ENCODE data around the gene ID3. TPM values are rescaled to one million over a fixed set of nuclear protein-coding genes. Genes with fewer than 3 reads are reported as not detected.

The ID3 gene
- total RNA-seq, 2 donors from 2014 or later, result 32.3 to 37.2 TPM

- Mint-ChIP-seq H3K4me3 (no peak overlapping the region), H3K36me3 (ENCODE audit: insufficient read depth in 2 of 2) (no peaks in the 10 kb centered on the region), H3K4me1 (ENCODE audit: low read depth) (peaks cover 52% of the 10 kb centered on the region), H3K27ac (no peak overlapping the region), H3K27me3 (ENCODE audit: low read depth) (no peaks in the 10 kb centered on the region), H3K9me3 (no peaks in the 10 kb centered on the region)
- DNase-seq, result no peak
- ATAC-seq (replicated peaks in 1 of 2), result no peak
These were observed 21.9 kb upstream of the ID3 start for GRCh38 chr1:23581219-23581618.

- DNase-seq (peak in 1 of 2 donors; percentile 36), ATAC-seq (replicated peaks in 1 of 2) (peak; percentile 31 to 40)
- no peaks in the 10 kb centered on the region for H3K36me3 Mint-ChIP-seq (ENCODE audit: insufficient read depth in 2 of 2)
- H3K27ac Mint-ChIP-seq, result no peak overlapping the region
- peak overlapping the region; percentile 19 to 33 for H3K4me3 Mint-ChIP-seq
- H3K4me1 Mint-ChIP-seq (ENCODE audit: low read depth), result peaks cover 61% of the 10 kb centered on the region
- no peaks in the 10 kb centered on the region for H3K27me3 Mint-ChIP-seq (ENCODE audit: low read depth)
- no peaks in the 10 kb centered on the region for H3K9me3 Mint-ChIP-seq
These were observed 19.7 kb upstream of the ID3 start for GRCh38 chr1:23578997-23579363.

- H3K27me3 Mint-ChIP-seq (ENCODE audit: low read depth), result no peaks in the 10 kb centered on the region
- H3K27ac Mint-ChIP-seq, result no peak overlapping the region
- no peaks in the 10 kb centered on the region for H3K9me3 Mint-ChIP-seq
- peaks cover 61% of the 10 kb centered on the region for H3K4me1 Mint-ChIP-seq (ENCODE audit: low read depth)
- peak overlapping the region; percentile 19 to 50 for H3K4me3 Mint-ChIP-seq
- no peaks in the 10 kb centered on the region for H3K36me3 Mint-ChIP-seq (ENCODE audit: insufficient read depth in 2 of 2)
- ATAC-seq (replicated peaks in 1 of 2) (no peak), DNase-seq (no peak)
These were observed 19.2 kb upstream of the ID3 start for GRCh38 chr1:23578311-23578996.

GRCh38 chr1:23577056-23578004 is 18.0 kb upstream of the ID3 start:
- peak overlapping the region; percentile 90 for H3K27ac Mint-ChIP-seq
- no peaks in the 10 kb centered on the region for H3K36me3 Mint-ChIP-seq (ENCODE audit: insufficient read depth in 2 of 2)
- DNase-seq (peak; percentile 59 to 67), ATAC-seq (replicated peaks in 1 of 2) (peak; percentile 98 to 99)
- no peaks in the 10 kb centered on the region for H3K9me3 Mint-ChIP-seq
- peak overlapping the region; percentile 78 for H3K4me3 Mint-ChIP-seq
- H3K27me3 Mint-ChIP-seq (ENCODE audit: low read depth), result no peaks in the 10 kb centered on the region
- H3K4me1 Mint-ChIP-seq (ENCODE audit: low read depth), result peaks cover 61% of the 10 kb centered on the region

GRCh38 chr1:23576338-23577055 is 17.2 kb upstream of the ID3 start:
- peaks cover 60% of the 10 kb centered on the region for H3K4me1 Mint-ChIP-seq (ENCODE audit: low read depth)
- ATAC-seq (replicated peaks in 1 of 2) (no peak), DNase-seq (no peak)
- H3K36me3 Mint-ChIP-seq (ENCODE audit: insufficient read depth in 2 of 2), result no peaks in the 10 kb centered on the region
- peak overlapping the region; percentile 90 for H3K27ac Mint-ChIP-seq
- H3K27me3 Mint-ChIP-seq (ENCODE audit: low read depth), result no peaks in the 10 kb centered on the region
- H3K4me3 Mint-ChIP-seq, result peak overlapping the region; percentile 78
- H3K9me3 Mint-ChIP-seq, result no peaks in the 10 kb centered on the region

GRCh38 chr1:23575226-23575810 is 16.0 kb upstream of the ID3 start:
- Mint-ChIP-seq H3K9me3 (no peaks in the 10 kb centered on the region), H3K27ac (no peak overlapping the region), H3K4me3 (peak overlapping the region in 1 of 2 donors; percentile 24), H3K27me3 (ENCODE audit: low read depth) (no peaks in the 10 kb centered on the region), H3K36me3 (ENCODE audit: insufficient read depth in 2 of 2) (no peaks in the 10 kb centered on the region), H3K4me1 (ENCODE audit: low read depth) (peaks cover 53% of the 10 kb centered on the region)
- DNase-seq, result no peak
- ATAC-seq (replicated peaks in 1 of 2), result no peak

GRCh38 chr1:23574265-23574754 is 15.0 kb upstream of the ID3 start:
- no peaks in the 10 kb centered on the region for H3K36me3 Mint-ChIP-seq (ENCODE audit: insufficient read depth in 2 of 2)
- DNase-seq (no peak), ATAC-seq (replicated peaks in 1 of 2) (no peak)
- peaks cover 50% of the 10 kb centered on the region for H3K4me1 Mint-ChIP-seq (ENCODE audit: low read depth)
- H3K27ac Mint-ChIP-seq, result no peak overlapping the region
- H3K27me3 Mint-ChIP-seq (ENCODE audit: low read depth), result peaks cover 1% of the 10 kb centered on the region
- no peak overlapping the region for H3K4me3 Mint-ChIP-seq
- no peaks in the 10 kb centered on the region for H3K9me3 Mint-ChIP-seq

- no peak for ATAC-seq (replicated peaks in 1 of 2)
These were observed 14.4 kb upstream of the ID3 start for GRCh38 chr1:23573574-23574182.

GRCh38 chr1:23571465-23571864 is 12.2 kb upstream of the ID3 start:
- H3K27me3 Mint-ChIP-seq (ENCODE audit: low read depth), result peaks cover 24% of the 10 kb centered on the region
- no peak overlapping the region for H3K27ac Mint-ChIP-seq
- H3K9me3 Mint-ChIP-seq, result no peaks in the 10 kb centered on the region
- DNase-seq, result no peak
- no peak overlapping the region for H3K4me3 Mint-ChIP-seq
- H3K36me3 Mint-ChIP-seq (ENCODE audit: insufficient read depth in 2 of 2), result peaks cover 0 to 3% of the 10 kb centered on the region in 2 donors
- no peak for ATAC-seq (replicated peaks in 1 of 2)
- peaks cover 40% of the 10 kb centered on the region for H3K4me1 Mint-ChIP-seq (ENCODE audit: low read depth)

More at GRCh38 chr1:23573574-23574182, 14.4 kb upstream of the ID3 start:
- Mint-ChIP-seq H3K27ac (no peak overlapping the region), H3K4me1 (ENCODE audit: low read depth) (peaks cover 47% of the 10 kb centered on the region), H3K9me3 (no peaks in the 10 kb centered on the region), H3K4me3 (no peak overlapping the region), H3K36me3 (ENCODE audit: insufficient read depth in 2 of 2) (no peaks in the 10 kb centered on the region), H3K27me3 (ENCODE audit: low read depth) (peaks cover 8% of the 10 kb centered on the region)
- no peak for DNase-seq

GRCh38 chr1:23570001-23570691 is 10.8 kb upstream of the ID3 start:
- DNase-seq (no peak), ATAC-seq (replicated peaks in 1 of 2) (no peak)
- no peak overlapping the region for H3K27ac Mint-ChIP-seq
- H3K27me3 Mint-ChIP-seq (ENCODE audit: low read depth), result peaks cover 24% of the 10 kb centered on the region
- H3K9me3 Mint-ChIP-seq, result no peaks in the 10 kb centered on the region
- no peak overlapping the region for H3K4me3 Mint-ChIP-seq
- H3K4me1 Mint-ChIP-seq (ENCODE audit: low read depth), result peaks cover 26% of the 10 kb centered on the region
- peaks cover 0 to 3% of the 10 kb centered on the region in 2 donors for H3K36me3 Mint-ChIP-seq (ENCODE audit: insufficient read depth in 2 of 2)

GRCh38 chr1:23568608-23569383 is 9.5 kb upstream of the ID3 start:
- Mint-ChIP-seq H3K4me3 (peak overlapping the region; percentile 85 to 87), H3K9me3 (no peaks in the 10 kb centered on the region), H3K4me1 (ENCODE audit: low read depth) (peaks cover 16% of the 10 kb centered on the region), H3K27ac (peak overlapping the region; percentile 57), H3K36me3 (ENCODE audit: insufficient read depth in 2 of 2) (peaks cover 0 to 3% of the 10 kb centered on the region in 2 donors), H3K27me3 (ENCODE audit: low read depth) (peaks cover 24% of the 10 kb centered on the region)
- DNase-seq (no peak), ATAC-seq (replicated peaks in 1 of 2) (no peak)
